Measurements from ENCODE around the gene FBLIM1. TPM values are rescaled to one million over a fixed set of nuclear protein-coding genes. Genes with fewer than 3 reads are reported as not detected.

FBLIM1 gene
- total RNA-seq, 1 donor from 2014 or later, result 101 TPM

- H3K27ac Mint-ChIP-seq, result no peak overlapping the region
- H3K27me3 Mint-ChIP-seq, result no peaks in the 10 kb centered on the region
- H3K36me3 Mint-ChIP-seq (ENCODE audit: insufficient read depth), result peaks cover 12% of the 10 kb centered on the region
- DNase-seq (ENCODE audit: low spot score, unreplicated experiment), result no peak
- H3K9me3 Mint-ChIP-seq (ENCODE audit: low read depth), result no peaks in the 10 kb centered on the region
- H3K4me1 Mint-ChIP-seq (ENCODE audit: low read depth), result no peaks in the 10 kb centered on the region
- H3K4me3 Mint-ChIP-seq (ENCODE audit: low read depth), result no peak overlapping the region
- TF ChIP-seq CTCF (IDR thresholded peaks at IDR 0.05; ENCODE audit: unreplicated experiment), result no peak
Measured at GRCh38 chr1:15723631-15724246, 34.9 kb upstream of the FBLIM1 start.

DNA sequence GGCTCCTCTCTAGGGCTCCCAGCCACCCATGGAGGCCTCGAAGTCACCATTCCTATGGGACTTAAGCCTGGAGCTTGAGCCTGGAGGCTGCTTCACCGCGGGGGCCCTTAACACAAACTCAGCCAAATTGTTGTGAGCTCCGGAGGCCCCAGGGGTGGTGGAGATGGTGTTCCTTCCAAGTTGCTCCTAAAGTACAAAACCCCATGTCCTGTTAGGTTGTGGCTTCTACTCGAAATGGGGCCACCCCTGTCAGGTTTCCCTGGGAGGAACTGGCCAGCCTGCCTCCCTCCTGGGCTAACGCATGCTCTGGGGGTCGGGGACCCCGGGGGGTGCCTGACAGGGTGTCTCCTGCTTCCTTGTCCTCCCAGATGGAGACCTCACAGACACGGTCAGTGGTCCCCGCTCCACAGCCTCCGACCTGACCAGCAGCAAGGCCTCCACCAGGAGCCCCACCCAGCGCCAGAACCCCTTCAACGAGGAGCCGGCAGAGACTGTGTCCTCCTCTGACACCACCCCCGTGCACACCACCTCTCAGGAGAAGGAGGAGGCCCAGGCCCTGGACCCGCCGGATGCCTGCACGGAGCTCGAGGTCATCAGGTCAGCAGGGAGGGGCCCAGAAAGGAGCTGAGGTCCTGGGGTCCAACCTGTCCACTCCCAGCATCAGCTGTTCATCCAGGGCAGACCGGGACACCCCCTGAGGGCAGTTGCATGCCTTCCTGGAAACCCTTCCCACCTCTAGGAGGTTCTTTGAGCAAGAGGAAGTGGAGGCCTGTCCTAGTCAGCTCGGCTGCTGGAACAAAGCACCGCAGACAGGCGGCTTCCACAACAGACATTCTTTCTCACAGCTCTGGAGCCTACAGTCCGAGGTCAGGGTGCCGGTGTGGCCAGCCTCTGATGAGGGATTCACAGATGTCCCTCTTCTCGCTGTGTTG, 33.4 kb upstream of the FBLIM1 start:
- Mint-ChIP-seq H3K4me1 (ENCODE audit: low read depth) (no peaks in the 10 kb centered on the region), H3K27me3 (no peaks in the 10 kb centered on the region), H3K27ac (no peak overlapping the region), H3K4me3 (ENCODE audit: low read depth) (no peak overlapping the region), H3K36me3 (ENCODE audit: insufficient read depth) (peaks cover 9% of the 10 kb centered on the region), H3K9me3 (ENCODE audit: low read depth) (no peaks in the 10 kb centered on the region)
- no peak for TF ChIP-seq CTCF (IDR thresholded peaks at IDR 0.05; ENCODE audit: unreplicated experiment)
- DNase-seq (ENCODE audit: low spot score, unreplicated experiment), result no peak

DNA sequence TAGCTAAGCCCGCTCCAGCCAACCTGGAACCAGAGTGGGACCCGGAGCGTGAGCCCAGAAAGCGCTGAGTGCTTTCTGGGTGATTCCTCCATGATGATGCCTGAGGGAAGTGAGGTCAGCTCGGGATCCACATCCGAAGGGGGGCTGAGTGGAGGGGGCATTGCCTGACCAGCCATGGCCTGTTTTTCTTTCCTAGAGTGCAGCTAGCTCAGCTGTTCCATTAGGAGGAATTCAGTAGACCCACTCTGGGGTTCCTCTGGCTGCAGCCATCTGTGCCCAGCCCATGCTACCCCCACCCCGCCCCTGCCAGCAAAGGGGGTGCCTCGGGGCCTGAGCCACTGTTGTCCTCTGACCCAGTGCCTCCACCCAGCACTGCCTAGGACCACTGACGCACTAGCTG, 32.1 kb upstream of the FBLIM1 start:
- Mint-ChIP-seq H3K27ac (no peak overlapping the region), H3K36me3 (ENCODE audit: insufficient read depth) (peaks cover 9% of the 10 kb centered on the region), H3K9me3 (ENCODE audit: low read depth) (no peaks in the 10 kb centered on the region), H3K4me1 (ENCODE audit: low read depth) (no peaks in the 10 kb centered on the region), H3K4me3 (ENCODE audit: low read depth) (no peak overlapping the region), H3K27me3 (no peaks in the 10 kb centered on the region)
- TF ChIP-seq CTCF (IDR thresholded peaks at IDR 0.05; ENCODE audit: unreplicated experiment), result no peak
- DNase-seq (ENCODE audit: low spot score, unreplicated experiment), result no peak

- Mint-ChIP-seq H3K27me3 (no peaks in the 10 kb centered on the region), H3K4me3 (ENCODE audit: low read depth) (no peak overlapping the region), H3K4me1 (ENCODE audit: low read depth) (no peaks in the 10 kb centered on the region), H3K9me3 (ENCODE audit: low read depth) (no peaks in the 10 kb centered on the region), H3K36me3 (ENCODE audit: insufficient read depth) (peaks cover 9% of the 10 kb centered on the region), H3K27ac (no peak overlapping the region)
- no peak for DNase-seq (ENCODE audit: low spot score, unreplicated experiment)
- TF ChIP-seq CTCF (IDR thresholded peaks at IDR 0.05; ENCODE audit: unreplicated experiment), result no peak
Measured at GRCh38 chr1:15727021-15727420, 31.6 kb upstream of the FBLIM1 start.

GRCh38 chr1:15727424-15727823, 31.2 kb upstream of the FBLIM1 start:
- no peaks in the 10 kb centered on the region for H3K4me1 Mint-ChIP-seq (ENCODE audit: low read depth)
- DNase-seq (ENCODE audit: low spot score, unreplicated experiment), result no peak
- no peaks in the 10 kb centered on the region for H3K9me3 Mint-ChIP-seq (ENCODE audit: low read depth)
- H3K36me3 Mint-ChIP-seq (ENCODE audit: insufficient read depth), result peaks cover 11% of the 10 kb centered on the region
- H3K27me3 Mint-ChIP-seq, result no peaks in the 10 kb centered on the region
- TF ChIP-seq CTCF (IDR thresholded peaks at IDR 0.05; ENCODE audit: unreplicated experiment), result no peak
- H3K4me3 Mint-ChIP-seq (ENCODE audit: low read depth), result no peak overlapping the region
- H3K27ac Mint-ChIP-seq, result no peak overlapping the region

Data from progenitor cell of endocrine pancreas (in vitro differentiated cells).